Endothelial cell of umbilical vein (primary cell): ENCODE results near the gene CSGALNACT2. TPM values are rescaled to one million over a fixed set of nuclear protein-coding genes. Genes with fewer than 3 reads are reported as not detected.

ENCODE experiments used
- BruUV-seq: library from RNA; stranded (reverse); fragments of 400-500 nt; replicated peaks from 2 replicates; lab custom pipeline; 2021; lab: Mats Ljungman, UMichigan
- CTCF ChIA-PET: fragments of 300-600, 350-600 bp; sonication (Branson Sonifier 250); formaldehyde crosslinking; loops from one replicate; lab custom pipeline; 2021; ENCODE audit warnings: antibody characterized with exemption, inconsistent platforms; lab: Charles Lee
- POLR2A ChIA-PET: fragments of 300-600, 350-600 bp; sonication (Branson Sonifier 250); formaldehyde crosslinking; loops from one replicate; lab custom pipeline; 2021; ENCODE audit warnings: antibody characterized with exemption, inconsistent platforms; lab: Charles Lee
- DNase-seq: peaks from one replicate; pipeline ENCODE4 v3.0.0-alpha.2; 2011; ENCODE audit warnings: low read depth, low spot score
- FAIRE-seq: peaks from 2 replicates; lab custom pipeline; 2011; peaks lifted over from hg19 to GRCh38; lab: Jason Lieb, UNC
- H2AFZ ChIP-seq: 2 replicates; pipeline ENCODE4 v1.6.0; 2012; ENCODE audit warnings: low read depth, low read length, control low read depth, inconsistent platforms
- H3K27ac ChIP-seq: 2 replicates; pipeline ENCODE4 v1.5.1; 2011; ENCODE audit warnings: low read depth, mild to moderate bottlenecking, control low read depth, low read length, moderate library complexity; ENCODE audit not compliant: insufficient read depth
- H3K27me3 ChIP-seq, 2 experiments: 2 replicates each; pipeline versions ENCODE4 v1.6.0 to v1.6.1; 2011; ENCODE audit warnings: low read length in 2 of 2, mixed read lengths in 1 of 2; ENCODE audit not compliant: control insufficient read depth in 2 of 2, insufficient read depth in 2 of 2
- H3K36me3 ChIP-seq, 2 experiments: 2 replicates in 1 of 2; 3 replicates in 1 of 2; pipeline ENCODE4 v1.5.1; 2011; ENCODE audit warnings: low read length in 2 of 2, mild to moderate bottlenecking in 1 of 2, moderate library complexity in 1 of 2; ENCODE audit not compliant: control insufficient read depth in 2 of 2, insufficient read depth in 2 of 2; ENCODE audit errors: extremely low read depth in 1 of 2
- H3K4me1 ChIP-seq: 3 replicates; pipeline ENCODE4 v1.5.1; 2011; ENCODE audit warnings: mild to moderate bottlenecking, low read length; ENCODE audit not compliant: control insufficient read depth, insufficient read depth; ENCODE audit errors: extremely low read depth
- H3K4me2 ChIP-seq: 2 replicates; pipeline ENCODE4 v1.6.1; 2011; ENCODE audit warnings: low read length, control low read depth, mixed read lengths; ENCODE audit not compliant: insufficient read depth
- H3K4me3 ChIP-seq, 3 experiments: fragments of 200-600 bp in 1 of 3; sonication (generic), shearing (Covaris generic) in 1 of 3; replicated peaks in 1 of 3; 2 replicates each; pipeline ENCODE4 v1.5.1; 2011 to 2016; ENCODE audit warnings: control low read depth in 3 of 3, low read length in 3 of 3, mild to moderate bottlenecking in 2 of 3, inconsistent platforms in 1 of 3, low read depth in 1 of 3, moderate library complexity in 1 of 3; ENCODE audit not compliant: insufficient read depth in 1 of 3
- H3K79me2 ChIP-seq: 2 replicates; pipeline ENCODE4 v1.6.0; 2012; ENCODE audit warnings: low read length, inconsistent platforms; ENCODE audit not compliant: control insufficient read depth, insufficient read depth
- H3K9ac ChIP-seq: replicated peaks from 2 replicates; pipeline ENCODE3; 2011; ENCODE audit warnings: low read length, control low read depth; ENCODE audit not compliant: insufficient read depth; ENCODE audit errors: extremely low read depth
- H3K9me1 ChIP-seq: replicated peaks from 3 replicates; pipeline ENCODE4 v1.6.0; 2011; ENCODE audit warnings: mild to moderate bottlenecking, low read length; ENCODE audit not compliant: control insufficient read depth, insufficient read depth; ENCODE audit errors: extremely low read depth
- H3K9me3 ChIP-seq: replicated peaks from 2 replicates; pipeline ENCODE4 v1.5.1; 2012; ENCODE audit warnings: low read length, inconsistent platforms; ENCODE audit not compliant: control insufficient read depth, insufficient read depth
- H4K20me1 ChIP-seq: replicated peaks from 2 replicates; pipeline ENCODE3; 2011; ENCODE audit warnings: mild to moderate bottlenecking, low read length; ENCODE audit not compliant: control insufficient read depth, insufficient read depth; ENCODE audit errors: extremely low read depth
- EZH2 ChIP-seq: IDR thresholded peaks from 2 replicates; pipeline ENCODE4 v1.6.1; 2012; ENCODE audit warnings: borderline replicate concordance, low read depth, mild to moderate bottlenecking, moderate library complexity, low read length, inconsistent platforms; ENCODE audit not compliant: severe bottlenecking
- FOS ChIP-seq: IDR thresholded peaks from 2 replicates; pipeline ENCODE4 v1.6.1; 2011; ENCODE audit warnings: mild to moderate bottlenecking, low read length, moderate library complexity, borderline replicate concordance; ENCODE audit not compliant: insufficient read depth
- GATA2 ChIP-seq: IDR thresholded peaks from 2 replicates; pipeline ENCODE4 v1.7.0; 2011; ENCODE audit warnings: low read depth, mild to moderate bottlenecking, moderate library complexity, mixed read lengths, low read length; ENCODE audit not compliant: insufficient read length, insufficient read depth
- JUN ChIP-seq: IDR thresholded peaks from 2 replicates; pipeline ENCODE4 v1.6.1; 2011; ENCODE audit warnings: borderline replicate concordance, low read depth; ENCODE audit not compliant: insufficient read length, insufficient read depth
- MYC ChIP-seq: IDR thresholded peaks from one replicate; pipeline ENCODE4 v1.6.1; 2011; ENCODE audit warnings: mild to moderate bottlenecking, low read depth, low read length
- POLR2AphosphoS5 ChIP-seq: IDR thresholded peaks from 2 replicates; pipeline ENCODE4 v1.6.1; 2012; ENCODE audit warnings: low read depth, mild to moderate bottlenecking, control low read depth, low read length, moderate library complexity; ENCODE audit not compliant: insufficient read depth
- dilution Hi-C: fragments of 300-500 bp; cut with MboI; formaldehyde crosslinking; loops from one replicate; pipeline ENCODE4 v1.15.0; 2019; ENCODE audit warnings: low sequenced_read_pairs; ENCODE audit not compliant: extremely low pct_ligation_motif_present
- intact Hi-C: fragments of 100-400 bp; cut with micrococcal nuclease; formaldehyde crosslinking; loops from one replicate; pipeline ENCODE4 v1.10.0; 2022
- polyA plus RNA-seq, 4 experiments: library from polyadenylated mRNA; depleted of rRNA in 3 of 4; stranded (reverse) in 3 of 4; unstranded in 1 of 4; fragments of >200 nt; gene quantifications; 2 replicates each; pipeline versions ENCODE4 v1.2.1 to v1.2.3, GENCODE V29; 2011 to 2012; ENCODE audit warnings: missing spikeins in 1 of 4
- total RNA-seq: library from RNA; stranded (reverse); gene quantifications from 2 replicates; pipeline ENCODE4 v1.2.3, GENCODE V29; 2021

Gene CSGALNACT2
- total and polyA plus RNA-seq, 2 donors (not counting 3 experiments of a cell fraction or from before 2014, with no cell fraction given), result 9.7 to 17.7 TPM

DNA sequence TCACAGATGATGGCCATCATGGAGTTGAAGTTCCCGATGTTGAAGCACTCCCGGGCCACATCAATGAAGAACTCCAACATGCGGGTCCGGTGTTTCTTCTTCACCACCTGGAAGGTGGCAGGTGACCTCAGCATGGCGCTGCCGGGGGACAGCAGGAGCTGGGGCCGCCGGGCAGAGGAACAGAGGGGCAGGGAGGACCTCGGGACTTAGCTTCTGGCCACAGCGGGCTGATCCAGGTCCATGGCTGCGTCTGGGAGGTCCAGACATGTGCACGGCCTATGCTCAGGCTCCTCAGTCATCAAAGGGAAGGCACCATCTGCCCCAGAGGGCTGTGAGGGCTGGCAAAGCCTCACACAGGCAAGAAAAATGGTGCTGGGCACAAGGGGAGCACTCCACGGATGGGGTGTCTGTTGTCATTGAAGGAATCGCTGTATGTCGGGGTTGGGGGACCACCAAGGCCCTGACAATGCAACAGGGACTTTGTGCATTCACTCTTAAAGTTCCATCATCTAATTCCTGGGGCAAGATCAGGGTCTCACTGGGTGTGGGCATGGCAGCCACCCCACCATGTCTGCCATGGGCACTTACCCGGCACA lies 60.9 kb downstream of the CSGALNACT2 start:
- BruUV-seq, result no TSS peak
- H3K36me3 ChIP-seq, result no peaks in the 10 kb centered on the region
- no peak overlapping the region for H3K4me3 ChIP-seq
- no peaks in the 10 kb centered on the region for H3K4me1 ChIP-seq
- no peaks in the 10 kb centered on the region for H3K27me3 ChIP-seq
- ChIA-PET POLR2A (no interaction called here), CTCF (no interaction called here)
- H3K9me3 ChIP-seq, result no peaks in the 10 kb centered on the region
- no peak overlapping the region for H2AFZ ChIP-seq
- intact Hi-C loops, result no loop called here
- DNase-seq, result no peak
- no peaks in the 10 kb centered on the region for H3K9me1 ChIP-seq
- FAIRE-seq, result no peak
- TF ChIP-seq JUN, result no peak
- no peak for TF ChIP-seq FOS
- no peak for TF ChIP-seq GATA2
- no peak overlapping the region for H3K9ac ChIP-seq
- H3K79me2 ChIP-seq, result no peaks in the 10 kb centered on the region
- H3K4me2 ChIP-seq, result no peak overlapping the region
- no peak overlapping the region for H3K27ac ChIP-seq
- dilution Hi-C loops, result no loop called here
- H4K20me1 ChIP-seq, result no peaks in the 10 kb centered on the region

DNA sequence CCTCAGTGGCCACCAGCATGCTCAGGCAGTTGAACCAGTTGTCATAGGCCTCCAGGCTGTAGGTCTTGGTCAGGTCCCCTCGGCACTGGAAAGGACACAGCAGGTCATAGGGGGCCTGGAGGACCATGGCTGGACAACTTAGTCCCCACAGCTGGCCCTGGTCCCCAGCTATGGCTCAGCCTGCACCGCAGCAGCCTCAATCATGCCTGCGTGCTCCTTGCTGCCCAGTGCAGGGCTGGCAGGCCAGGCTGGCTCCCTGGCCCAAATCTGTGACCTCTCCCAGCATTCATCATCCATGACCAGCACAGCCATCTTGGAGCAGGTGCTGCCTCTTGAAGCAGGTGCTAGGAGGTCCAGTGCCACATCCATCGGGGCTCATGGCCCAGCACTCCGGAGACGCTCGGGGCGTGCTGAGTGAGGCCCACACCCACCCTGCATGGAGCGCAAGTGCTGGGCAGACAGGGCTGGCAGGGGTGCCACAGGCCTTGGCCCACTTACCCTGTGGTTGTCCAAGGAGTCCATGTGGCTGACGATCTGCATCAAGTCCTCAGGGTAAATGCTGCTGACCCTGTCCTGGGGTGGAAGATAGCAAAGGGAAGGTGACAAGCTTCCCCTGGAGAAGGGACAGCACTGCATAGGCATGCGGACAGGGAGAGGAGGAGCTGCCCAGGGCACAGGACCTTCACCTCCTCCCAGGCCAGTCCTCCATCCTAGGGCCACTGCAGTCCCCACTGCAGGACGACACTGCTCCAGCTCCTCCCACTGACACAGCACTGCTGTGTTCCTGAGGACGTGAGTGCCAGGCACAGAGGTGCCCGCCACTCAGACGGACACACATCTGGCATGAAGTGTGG lies 61.7 kb downstream of the CSGALNACT2 start:
- no peak for FAIRE-seq
- dilution Hi-C loops (no loop called here), intact Hi-C loops (loop anchor here (5.0 kb wide), 2 partner anchors 57 to 333 kb away; no protein-coding TSS in a partner anchor)
- Histone ChIP-seq H3K36me3 (no peaks in the 10 kb centered on the region), H3K9ac (no peak overlapping the region), H4K20me1 (no peaks in the 10 kb centered on the region), H2AFZ (no peak overlapping the region), H3K4me2 (no peak overlapping the region), H3K9me1 (no peaks in the 10 kb centered on the region), H3K9me3 (no peaks in the 10 kb centered on the region), H3K4me1 (no peaks in the 10 kb centered on the region), H3K27me3 (no peaks in the 10 kb centered on the region), H3K27ac (no peak overlapping the region), H3K4me3 (no peak overlapping the region), H3K79me2 (no peaks in the 10 kb centered on the region)
- CTCF ChIA-PET, result no interaction called here
- no peak for DNase-seq
- POLR2A ChIA-PET, result no interaction called here
- no TSS peak for BruUV-seq
- TF ChIP-seq POLR2AphosphoS5 (no peak), MYC (no peak), EZH2 (no peak), GATA2 (no peak), JUN (no peak), FOS (no peak)
